ENCODE data around the gene PLTP. TPM values are rescaled to one million over a fixed set of nuclear protein-coding genes. Genes with fewer than 3 reads are reported as not detected.

The PLTP gene
- total and polyA plus RNA-seq, 2 of the 13 experiments (the other 11 are each of a cell fraction or from before 2014, with no cell fraction given), result 16.9 to 28.6 TPM

GRCh38 chr20:45909336-45909808, 2.6 kb downstream of the PLTP start (continued):
- TF ChIP-seq ZNF746 (CRISPR knock-in tag; IDR thresholded peaks at IDR 0.05) (no peak), ARID2 (CRISPR knock-in tag; IDR thresholded peaks at IDR 0.05; ENCODE audit: borderline replicate concordance) (no peak), ZNF629 (CRISPR knock-in tag; conservative IDR thresholded peaks at IDR 0.05) (0 out of 2 replicates have a peak, but pooled peaks have one; percentile 22), ATF7-NPFF (CRISPR knock-in tag; IDR thresholded peaks at IDR 0.05; ENCODE audit: low read depth) (no peak), SOX5 (CRISPR knock-in tag; IDR thresholded peaks at IDR 0.05; ENCODE audit: borderline replicate concordance) (peak; percentile 55; the same call in 1 of the 2 replicates), NFE2L2 (IDR thresholded peaks at IDR 0.05; ENCODE audit: low read length) (no peak), ZFP82 (CRISPR knock-in tag; IDR thresholded peaks at IDR 0.05; ENCODE audit: borderline replicate concordance) (no peak), TAF1 (CRISPR knock-in tag; IDR thresholded peaks at IDR 0.05) (peak; percentile 38; the same call in 1 of the 2 replicates), BHLHE40 (IDR thresholded peaks at IDR 0.05; ENCODE audit: low read length) (peak; percentile 22; the same call in 1 of the 2 replicates), ESRRA (CRISPR knock-in tag; IDR thresholded peaks at IDR 0.05; ENCODE audit: low read depth) (peak; percentile 68; the same call in 1 of the 2 replicates), ISL2 (CRISPR knock-in tag; IDR thresholded peaks at IDR 0.05) (peak; percentile 66; the same call in 1 of the 2 replicates), PCBP2 (optimal IDR thresholded peaks at IDR 0.05; ENCODE audit: low read depth, low read length, poor library complexity, severe bottlenecking) (no peak), RBFOX2 (IDR thresholded peaks at IDR 0.05; ENCODE audit: low read depth, low read length) (peak; percentile 45), ZSCAN25 (CRISPR knock-in tag; IDR thresholded peaks at IDR 0.05) (no peak; the same call in 1 of the 2 replicates), ELF1 (CRISPR knock-in tag; IDR thresholded peaks at IDR 0.05) (peak; percentile 84), YEATS2 (CRISPR knock-in tag; IDR thresholded peaks at IDR 0.05; ENCODE audit: borderline replicate concordance) (0 out of 2 replicates have a peak, but pooled peaks have one; percentile 2), HDAC6 (IDR thresholded peaks at IDR 0.05; ENCODE audit: low read depth, low read length) (no peak)
- TF ChIP-seq, protein P1, sequence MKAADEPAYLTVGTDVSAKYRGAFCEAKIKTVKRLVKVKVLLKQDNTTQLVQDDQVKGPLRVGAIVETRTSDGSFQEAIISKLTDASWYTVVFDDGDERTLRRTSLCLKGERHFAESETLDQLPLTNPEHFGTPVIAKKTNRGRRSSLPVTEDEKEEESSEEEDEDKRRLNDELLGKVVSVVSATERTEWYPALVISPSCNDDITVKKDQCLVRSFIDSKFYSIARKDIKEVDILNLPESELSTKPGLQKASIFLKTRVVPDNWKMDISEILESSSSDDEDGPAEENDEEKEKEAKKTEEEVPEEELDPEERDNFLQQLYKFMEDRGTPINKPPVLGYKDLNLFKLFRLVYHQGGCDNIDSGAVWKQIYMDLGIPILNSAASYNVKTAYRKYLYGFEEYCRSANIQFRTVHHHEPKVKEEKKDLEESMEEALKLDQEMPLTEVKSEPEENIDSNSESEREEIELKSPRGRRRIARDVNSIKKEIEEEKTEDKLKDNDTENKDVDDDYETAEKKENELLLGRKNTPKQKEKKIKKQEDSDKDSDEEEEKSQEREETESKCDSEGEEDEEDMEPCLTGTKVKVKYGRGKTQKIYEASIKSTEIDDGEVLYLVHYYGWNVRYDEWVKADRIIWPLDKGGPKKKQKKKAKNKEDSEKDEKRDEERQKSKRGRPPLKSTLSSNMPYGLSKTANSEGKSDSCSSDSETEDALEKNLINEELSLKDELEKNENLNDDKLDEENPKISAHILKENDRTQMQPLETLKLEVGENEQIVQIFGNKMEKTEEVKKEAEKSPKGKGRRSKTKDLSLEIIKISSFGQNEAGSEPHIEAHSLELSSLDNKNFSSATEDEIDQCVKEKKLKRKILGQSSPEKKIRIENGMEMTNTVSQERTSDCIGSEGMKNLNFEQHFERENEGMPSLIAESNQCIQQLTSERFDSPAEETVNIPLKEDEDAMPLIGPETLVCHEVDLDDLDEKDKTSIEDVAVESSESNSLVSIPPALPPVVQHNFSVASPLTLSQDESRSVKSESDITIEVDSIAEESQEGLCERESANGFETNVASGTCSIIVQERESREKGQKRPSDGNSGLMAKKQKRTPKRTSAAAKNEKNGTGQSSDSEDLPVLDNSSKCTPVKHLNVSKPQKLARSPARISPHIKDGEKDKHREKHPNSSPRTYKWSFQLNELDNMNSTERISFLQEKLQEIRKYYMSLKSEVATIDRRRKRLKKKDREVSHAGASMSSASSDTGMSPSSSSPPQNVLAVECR (CRISPR knock-in tag; IDR thresholded peaks at IDR 0.05; ENCODE audit: borderline replicate concordance), result no peak; the same call in 1 of the 2 replicates
- TF ChIP-seq, protein P2, sequence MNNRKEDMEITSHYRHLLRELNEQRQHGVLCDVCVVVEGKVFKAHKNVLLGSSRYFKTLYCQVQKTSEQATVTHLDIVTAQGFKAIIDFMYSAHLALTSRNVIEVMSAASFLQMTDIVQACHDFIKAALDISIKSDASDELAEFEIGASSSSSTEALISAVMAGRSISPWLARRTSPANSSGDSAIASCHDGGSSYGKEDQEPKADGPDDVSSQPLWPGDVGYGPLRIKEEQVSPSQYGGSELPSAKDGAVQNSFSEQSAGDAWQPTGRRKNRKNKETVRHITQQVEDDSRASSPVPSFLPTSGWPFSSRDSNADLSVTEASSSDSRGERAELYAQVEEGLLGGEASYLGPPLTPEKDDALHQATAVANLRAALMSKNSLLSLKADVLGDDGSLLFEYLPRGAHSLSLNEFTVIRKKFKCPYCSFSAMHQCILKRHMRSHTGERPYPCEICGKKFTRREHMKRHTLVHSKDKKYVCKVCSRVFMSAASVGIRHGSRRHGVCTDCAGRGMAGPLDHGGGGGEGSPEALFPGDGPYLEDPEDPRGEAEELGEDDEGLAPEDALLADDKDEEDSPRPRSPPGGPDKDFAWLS (CRISPR knock-in tag; IDR thresholded peaks at IDR 0.05; ENCODE audit: borderline replicate concordance), result no peak
- TF ChIP-seq, protein P3, sequence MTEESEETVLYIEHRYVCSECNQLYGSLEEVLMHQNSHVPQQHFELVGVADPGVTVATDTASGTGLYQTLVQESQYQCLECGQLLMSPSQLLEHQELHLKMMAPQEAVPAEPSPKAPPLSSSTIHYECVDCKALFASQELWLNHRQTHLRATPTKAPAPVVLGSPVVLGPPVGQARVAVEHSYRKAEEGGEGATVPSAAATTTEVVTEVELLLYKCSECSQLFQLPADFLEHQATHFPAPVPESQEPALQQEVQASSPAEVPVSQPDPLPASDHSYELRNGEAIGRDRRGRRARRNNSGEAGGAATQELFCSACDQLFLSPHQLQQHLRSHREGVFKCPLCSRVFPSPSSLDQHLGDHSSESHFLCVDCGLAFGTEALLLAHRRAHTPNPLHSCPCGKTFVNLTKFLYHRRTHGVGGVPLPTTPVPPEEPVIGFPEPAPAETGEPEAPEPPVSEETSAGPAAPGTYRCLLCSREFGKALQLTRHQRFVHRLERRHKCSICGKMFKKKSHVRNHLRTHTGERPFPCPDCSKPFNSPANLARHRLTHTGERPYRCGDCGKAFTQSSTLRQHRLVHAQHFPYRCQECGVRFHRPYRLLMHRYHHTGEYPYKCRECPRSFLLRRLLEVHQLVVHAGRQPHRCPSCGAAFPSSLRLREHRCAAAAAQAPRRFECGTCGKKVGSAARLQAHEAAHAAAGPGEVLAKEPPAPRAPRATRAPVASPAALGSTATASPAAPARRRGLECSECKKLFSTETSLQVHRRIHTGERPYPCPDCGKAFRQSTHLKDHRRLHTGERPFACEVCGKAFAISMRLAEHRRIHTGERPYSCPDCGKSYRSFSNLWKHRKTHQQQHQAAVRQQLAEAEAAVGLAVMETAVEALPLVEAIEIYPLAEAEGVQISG (CRISPR knock-in tag; IDR thresholded peaks at IDR 0.05), result no peak

Measured in HepG2 (cell line).